BJ (cell line): Measurements from ENCODE around the gene RHOF. TPM values are rescaled to one million over a fixed set of nuclear protein-coding genes. Genes with fewer than 3 reads are reported as not detected.
"Not testable (repeated sequence)": the region's sequence is repeated elsewhere in the genome, so short reads cannot be mapped to it uniquely, and the experiment has no call there.

Experiments used
- CTCF ChIA-PET: fragments of 350-600 bp; formaldehyde crosslinking; extraction: SDS; loops from one replicate; lab custom pipeline; 2021; ENCODE audit warnings: antibody characterized with exemption, inconsistent platforms; lab: Yijun Ruan, JAX
- POLR2A ChIA-PET: fragments of 300-600 bp; sonication (Branson Sonifier 250); formaldehyde crosslinking; extraction: SDS; loops from one replicate; lab custom pipeline; 2021; ENCODE audit warnings: antibody characterized with exemption; lab: Charles Lee
- DNase-seq: peaks from one replicate; pipeline ENCODE4 v3.0.0-alpha.2; 2011; ENCODE audit warnings: low read depth
- H3K27me3 ChIP-seq: 2 replicates; pipeline ENCODE4 v1.6.0; 2011; ENCODE audit warnings: low read length; ENCODE audit not compliant: control insufficient read depth, insufficient read depth
- H3K36me3 ChIP-seq: 2 replicates; pipeline ENCODE4 v1.5.1; 2011; ENCODE audit warnings: low read length; ENCODE audit not compliant: control insufficient read depth, insufficient read depth
- H3K4me3 ChIP-seq: 2 replicates; pipeline ENCODE4 v1.5.1; 2011; ENCODE audit warnings: low read depth, mild to moderate bottlenecking, control low read depth, low read length
- polyA plus RNA-seq: library from polyadenylated mRNA; depleted of rRNA; stranded (reverse); fragments of >200 nt; gene quantifications from 2 replicates; pipeline ENCODE4 v1.2.3, GENCODE V29; 2011
- TF ChIP-seq, protein P1 (sequence below): IDR thresholded peaks from 2 replicates; pipeline ENCODE4 v1.5.1; 2011; ENCODE audit warnings: low read depth, mild to moderate bottlenecking, control low read depth, inconsistent platforms, low read length, moderate library complexity; ENCODE audit not compliant: insufficient read depth

Gene RHOF
- polyA plus RNA-seq, 1 experiment = 3.0 TPM

DNA sequence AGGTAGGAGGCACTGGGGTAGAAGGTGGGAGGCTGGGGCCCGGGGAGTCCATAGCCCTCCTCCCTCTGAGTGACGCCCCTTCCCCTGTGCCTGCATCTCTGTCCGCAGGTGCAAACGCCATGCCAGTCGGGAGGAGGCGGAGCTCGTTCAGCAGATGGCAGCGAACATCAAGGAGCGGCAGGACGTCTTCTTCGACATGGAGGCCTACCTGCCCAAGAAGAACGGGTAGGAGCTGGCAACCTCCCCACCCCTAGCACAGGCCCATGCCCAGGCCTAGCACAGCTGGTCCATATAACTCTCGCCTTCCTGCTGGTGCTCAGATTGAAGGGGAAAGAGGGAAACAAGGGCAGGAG, 45.3 kb downstream of the RHOF start:
- TF ChIP-seq, protein P1, sequence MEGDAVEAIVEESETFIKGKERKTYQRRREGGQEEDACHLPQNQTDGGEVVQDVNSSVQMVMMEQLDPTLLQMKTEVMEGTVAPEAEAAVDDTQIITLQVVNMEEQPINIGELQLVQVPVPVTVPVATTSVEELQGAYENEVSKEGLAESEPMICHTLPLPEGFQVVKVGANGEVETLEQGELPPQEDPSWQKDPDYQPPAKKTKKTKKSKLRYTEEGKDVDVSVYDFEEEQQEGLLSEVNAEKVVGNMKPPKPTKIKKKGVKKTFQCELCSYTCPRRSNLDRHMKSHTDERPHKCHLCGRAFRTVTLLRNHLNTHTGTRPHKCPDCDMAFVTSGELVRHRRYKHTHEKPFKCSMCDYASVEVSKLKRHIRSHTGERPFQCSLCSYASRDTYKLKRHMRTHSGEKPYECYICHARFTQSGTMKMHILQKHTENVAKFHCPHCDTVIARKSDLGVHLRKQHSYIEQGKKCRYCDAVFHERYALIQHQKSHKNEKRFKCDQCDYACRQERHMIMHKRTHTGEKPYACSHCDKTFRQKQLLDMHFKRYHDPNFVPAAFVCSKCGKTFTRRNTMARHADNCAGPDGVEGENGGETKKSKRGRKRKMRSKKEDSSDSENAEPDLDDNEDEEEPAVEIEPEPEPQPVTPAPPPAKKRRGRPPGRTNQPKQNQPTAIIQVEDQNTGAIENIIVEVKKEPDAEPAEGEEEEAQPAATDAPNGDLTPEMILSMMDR = no peak
- ChIA-PET CTCF (no interaction called here), POLR2A (no interaction called here)
- H3K4me3 ChIP-seq = no peak overlapping the region
- no peaks in the 10 kb centered on the region for H3K27me3 ChIP-seq
- H3K36me3 ChIP-seq = peaks cover 9% of the 10 kb centered on the region
- DNase-seq = no peak

DNA sequence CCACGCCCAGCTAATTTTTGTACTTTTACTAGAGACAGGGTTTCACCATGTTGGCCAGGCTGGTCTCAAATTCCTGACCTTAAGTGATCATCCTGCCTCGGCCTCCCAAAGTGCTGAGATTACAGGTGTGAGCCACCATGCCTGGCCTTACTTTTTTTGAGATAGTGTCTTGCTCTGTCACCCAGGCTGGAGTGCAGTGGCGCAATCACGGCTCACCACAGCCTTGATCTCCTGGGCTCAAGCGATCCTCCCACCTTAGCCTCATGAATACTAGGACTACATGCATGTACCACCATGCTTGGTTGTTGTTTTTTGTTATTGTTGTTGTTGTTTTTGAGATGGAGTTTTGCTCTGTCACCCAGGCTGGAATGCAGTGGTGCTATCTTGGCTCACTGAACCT, 47.9 kb downstream of the RHOF start:
- H3K4me3 ChIP-seq, H3K27me3 ChIP-seq, POLR2A ChIA-PET, H3K36me3 ChIP-seq, DNase-seq: not testable (repeated sequence)
- CTCF ChIA-PET = interaction anchor here (1.3 kb wide), 1 partner anchor 31 kb away, joined by 4 read pairs; no protein-coding TSS in a partner anchor

DNA sequence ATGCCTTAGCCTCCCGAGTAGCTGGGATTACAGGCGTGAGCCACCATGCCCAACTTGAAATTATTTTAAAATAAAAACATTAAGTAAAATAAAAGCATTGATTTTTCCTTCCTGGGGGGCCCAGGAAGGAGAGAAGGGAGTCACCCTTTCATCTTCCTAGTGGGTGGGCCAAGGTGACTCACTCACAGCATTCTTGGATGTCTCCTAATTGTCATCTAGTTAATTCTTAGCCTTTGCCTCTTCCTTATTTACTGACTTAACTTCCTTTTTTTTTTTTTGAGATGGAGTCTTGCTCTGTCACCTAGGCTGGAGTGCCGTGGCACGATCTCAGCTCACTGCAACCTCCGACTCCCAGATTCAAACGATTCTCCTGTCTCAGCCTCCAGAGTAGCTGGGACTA, 51.7 kb downstream of the RHOF start:
- TF ChIP-seq, protein P1 = no peak
- ChIA-PET CTCF (interaction anchor here (1.1 kb wide), 1 partner anchor 9 kb away, joined by 3 read pairs; no protein-coding TSS in a partner anchor), POLR2A (no interaction called here)
- Histone ChIP-seq H3K4me3 (no peak overlapping the region), H3K36me3 (peaks cover 2% of the 10 kb centered on the region; the same call in 1 of the 2 replicates), H3K27me3 (no peaks in the 10 kb centered on the region)
- no peak for DNase-seq

DNA sequence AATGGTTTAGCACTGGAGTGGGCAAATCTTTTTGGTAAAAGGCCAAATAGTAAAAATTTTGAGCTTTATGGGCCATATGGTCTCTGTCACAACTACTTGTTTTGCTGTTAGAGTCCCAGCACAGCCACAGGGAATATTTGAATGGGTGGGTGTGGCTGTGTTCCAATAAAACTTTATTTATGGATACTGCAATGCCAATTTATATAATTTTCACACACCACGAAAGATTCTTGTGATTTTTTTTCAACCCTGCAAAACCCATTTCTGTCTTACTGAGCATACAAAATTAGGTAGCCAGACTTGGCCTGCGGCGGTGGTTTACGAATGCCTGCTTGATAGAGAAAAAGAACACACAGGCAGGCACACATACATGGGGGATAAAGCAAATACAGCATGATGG, 52.6 kb downstream of the RHOF start:
- H3K4me3 ChIP-seq = no peak overlapping the region
- no peaks in the 10 kb centered on the region for H3K27me3 ChIP-seq
- peaks cover 2% of the 10 kb centered on the region; the same call in 1 of the 2 replicates for H3K36me3 ChIP-seq
- ChIA-PET CTCF (interaction anchor here (1.1 kb wide), 1 partner anchor 8 kb away, joined by 3 read pairs; no protein-coding TSS in a partner anchor), POLR2A (no interaction called here)
- DNase-seq = no peak
- TF ChIP-seq, protein P1 = no peak

DNA sequence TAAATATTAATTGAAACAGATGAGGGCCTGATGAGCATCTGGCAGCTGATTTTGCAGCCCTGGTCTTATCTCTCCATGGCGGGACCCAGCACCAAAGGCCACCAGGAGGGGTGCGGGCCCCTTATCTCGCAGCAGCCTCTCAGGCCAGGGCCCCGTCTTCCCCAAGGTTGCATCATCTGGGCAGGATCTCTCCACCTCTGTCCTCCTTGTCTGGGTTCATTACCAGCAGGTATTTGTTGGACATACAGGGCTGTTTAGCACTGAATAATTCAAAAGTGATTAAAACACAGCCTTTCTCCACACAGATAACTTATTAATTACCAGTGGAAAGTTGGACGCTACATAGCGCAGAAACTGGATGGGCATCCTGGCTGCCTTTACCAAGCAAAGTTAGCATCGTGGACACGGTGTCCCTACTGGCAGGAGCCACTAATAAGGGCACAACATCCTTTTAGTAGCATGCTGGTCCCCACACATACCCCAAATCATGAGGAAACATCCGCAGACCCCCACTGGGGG, 55.1 kb downstream of the RHOF start:
- TF ChIP-seq, protein P1 = no peak
- no peaks in the 10 kb centered on the region for H3K27me3 ChIP-seq
- no peaks in the 10 kb centered on the region for H3K36me3 ChIP-seq
- no peak for DNase-seq
- CTCF ChIA-PET = no interaction called here
- POLR2A ChIA-PET = interaction anchor here (0.6 kb wide), 1 partner anchor 12 kb away, joined by 3 read pairs; no protein-coding TSS in a partner anchor
- no peak overlapping the region for H3K4me3 ChIP-seq

DNA sequence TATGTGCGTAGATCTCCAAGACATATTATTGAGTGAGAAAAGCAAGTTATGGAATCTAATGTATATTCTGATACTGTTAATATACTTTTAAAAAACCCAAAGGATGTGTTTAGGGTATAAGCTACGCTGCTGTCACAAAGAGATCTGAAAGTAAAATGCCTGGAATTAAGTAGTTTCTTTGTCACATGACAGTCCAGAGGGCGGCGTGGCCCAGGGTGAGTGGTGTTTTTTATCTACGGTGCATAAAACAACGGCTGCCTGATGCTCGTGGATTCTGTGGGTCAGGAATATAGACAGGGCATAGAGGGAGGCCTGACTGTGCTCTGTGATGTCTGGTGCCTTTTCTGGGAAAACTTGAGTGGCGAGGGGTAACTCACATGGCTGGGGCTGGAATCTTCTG, 59.6 kb downstream of the RHOF start:
- no peaks in the 10 kb centered on the region for H3K27me3 ChIP-seq
- DNase-seq = no peak
- CTCF ChIA-PET = no interaction called here
- H3K4me3 ChIP-seq = no peak overlapping the region
- no peaks in the 10 kb centered on the region for H3K36me3 ChIP-seq
- POLR2A ChIA-PET = no interaction called here
- TF ChIP-seq, protein P1 = no peak
